GM12878 (cell line): ENCODE results near the gene SLC22A23. TPM values are rescaled to one million over a fixed set of nuclear protein-coding genes. Genes with fewer than 3 reads are reported as not detected.

Experiments
- ATAC-seq: fragments of 200-7000 bp; cut with Tn5 transposase; 3 replicates; pipeline ENCODE4 v1.9.1; 2020; ENCODE audit warnings: mild to moderate bottlenecking, moderate library complexity
- BruUV-seq: library from RNA; stranded (reverse); fragments of 400-500 nt; replicated peaks from 2 replicates; lab custom pipeline; 2021; lab: Mats Ljungman, UMichigan
- CTCF ChIA-PET: fragments of 300-600 bp; sonication (Branson Sonifier 250); formaldehyde crosslinking; extraction: SDS; loops from one replicate; lab custom pipeline; 2021; ENCODE audit warnings: inconsistent platforms; lab: Yijun Ruan, JAX
- POLR2A ChIA-PET: fragments of 350-600 bp; formaldehyde crosslinking; extraction: SDS; loops from one replicate; lab custom pipeline; 2021; ENCODE audit warnings: inconsistent platforms; lab: Charles Lee
- RAD21 ChIA-PET: fragments of 300-600 bp; sonication (Branson Sonifier 250); formaldehyde crosslinking; loops from one replicate; lab custom pipeline; 2023; ENCODE audit warnings: antibody characterized with exemption; ENCODE audit not compliant: unreplicated experiment; lab: Charles Lee
- SMC1A ChIA-PET: fragments of 300-600 bp; sonication (Branson Sonifier 250); formaldehyde crosslinking; loops from one replicate; lab custom pipeline; 2023; ENCODE audit not compliant: unreplicated experiment, uncharacterized antibody; lab: Charles Lee
- DNase-seq: peaks from one replicate; pipeline ENCODE4 v3.0.0-alpha.2; 2011; ENCODE audit warnings: low read depth, low spot score
- FAIRE-seq: peaks from 3 replicates; lab custom pipeline; 2011; peaks lifted over from hg19 to GRCh38; lab: Jason Lieb, UNC
- H2AFZ ChIP-seq: 2 replicates; pipeline ENCODE4 v1.6.0; 2011; ENCODE audit warnings: low read depth, low read length, control low read depth; ENCODE audit not compliant: control insufficient read depth
- H3K27ac ChIP-seq: 2 replicates; pipeline ENCODE4 v1.5.1; 2011; ENCODE audit warnings: control low read depth; ENCODE audit not compliant: control insufficient read depth, insufficient read depth
- H3K27me3 ChIP-seq, 2 experiments: replicated peaks in 1 of 2; 2 replicates each; pipeline versions ENCODE4 v1.6.0 to v1.6.1; 2011; ENCODE audit warnings: low read length in 1 of 2; ENCODE audit not compliant: control insufficient read depth in 2 of 2, insufficient read depth in 2 of 2
- H3K36me3 ChIP-seq, 2 experiments: 2 replicates each; pipeline ENCODE4 v1.5.1; 2011; ENCODE audit warnings: low read length in 1 of 2; ENCODE audit not compliant: control insufficient read depth in 2 of 2, insufficient read depth in 2 of 2
- H3K4me1 ChIP-seq: 2 replicates; pipeline ENCODE4 v1.6.1; 2011; ENCODE audit warnings: mild to moderate bottlenecking, low read length, moderate library complexity, mixed read lengths; ENCODE audit not compliant: control insufficient read depth, insufficient read depth
- H3K4me2 ChIP-seq: 2 replicates; pipeline ENCODE4 v1.6.0; 2011; ENCODE audit warnings: control low read depth; ENCODE audit not compliant: control insufficient read depth, insufficient read depth
- H3K4me3 ChIP-seq: fragments of 200-600 bp; sonication (generic); 2 replicates; pipeline ENCODE4 v1.5.1; 2016
- H3K79me2 ChIP-seq: 2 replicates; pipeline ENCODE4 v1.6.0; 2011; ENCODE audit warnings: low read length; ENCODE audit not compliant: control insufficient read depth, insufficient read depth
- H3K9ac ChIP-seq: 2 replicates; pipeline ENCODE4 v1.8.0; 2011; ENCODE audit warnings: low read length, control low read depth, mixed read lengths; ENCODE audit not compliant: control insufficient read depth, insufficient read depth
- H3K9me3 ChIP-seq: replicated peaks from 3 replicates; pipeline ENCODE4 v1.5.1; 2011; ENCODE audit warnings: mild to moderate bottlenecking, low read length; ENCODE audit not compliant: control insufficient read depth, insufficient read depth
- H4K20me1 ChIP-seq: 2 replicates; pipeline ENCODE4 v1.6.0; 2011; ENCODE audit not compliant: control insufficient read depth, insufficient read depth
- ATF3 ChIP-seq: IDR thresholded peaks from 2 replicates; pipeline ENCODE4 v1.6.1; 2011; ENCODE audit warnings: low read depth, mild to moderate bottlenecking, low read length, moderate library complexity, borderline replicate concordance; ENCODE audit errors: extremely low read depth
- EZH2 ChIP-seq: IDR thresholded peaks from 2 replicates; pipeline ENCODE4 v1.6.1; 2012; ENCODE audit warnings: low read depth, mild to moderate bottlenecking, control low read depth, inconsistent platforms, low read length, borderline replicate concordance; ENCODE audit not compliant: control insufficient read depth
- FOXM1 ChIP-seq: IDR thresholded peaks from 2 replicates; pipeline ENCODE4 v1.6.1; 2012; ENCODE audit warnings: low read depth, mild to moderate bottlenecking, inconsistent platforms, low read length, moderate library complexity
- HCFC1 ChIP-seq: fragments of 150-350 bp; IDR thresholded peaks from 2 replicates; pipeline ENCODE4 v1.6.1; 2014; ENCODE audit warnings: low read length
- NR2C1 ChIP-seq: fragments of 450-650 bp; IDR thresholded peaks from 2 replicates; pipeline ENCODE4 v1.6.1; 2017; ENCODE audit warnings: antibody characterized with exemption, mild to moderate bottlenecking, moderate library complexity
- PAX8 ChIP-seq: fragments of 450-650 bp; IDR thresholded peaks from 2 replicates; pipeline ENCODE4 v1.6.1; 2017; ENCODE audit warnings: mild to moderate bottlenecking, moderate library complexity
- PKNOX1 ChIP-seq: fragments of 450-650 bp; IDR thresholded peaks from 2 replicates; pipeline ENCODE4 v1.6.1; 2016; ENCODE audit warnings: mild to moderate bottlenecking
- PRDM15 ChIP-seq: fragments of 450-650 bp; formaldehyde crosslinking; IDR thresholded peaks from 2 replicates; pipeline ENCODE4 v1.4.0; 2020; ENCODE audit warnings: mild to moderate bottlenecking, moderate library complexity
- SMARCA5 ChIP-seq: fragments of 450-650 bp; IDR thresholded peaks from 2 replicates; pipeline ENCODE4 v1.6.1; 2017; ENCODE audit warnings: mild to moderate bottlenecking
- SREBF2 ChIP-seq: IDR thresholded peaks from 2 replicates; pipeline ENCODE4 v1.6.1; 2012; ENCODE audit warnings: mild to moderate bottlenecking, low read length
- ZBED1 ChIP-seq: IDR thresholded peaks from 2 replicates; pipeline ENCODE4 v1.6.1; 2016; ENCODE audit warnings: borderline replicate concordance
- ZBTB33 ChIP-seq: fragments of 450-650 bp; IDR thresholded peaks from 2 replicates; pipeline ENCODE4 v1.6.1; 2017; ENCODE audit warnings: mild to moderate bottlenecking
- ZBTB4 ChIP-seq: fragments of 450-650 bp; formaldehyde crosslinking; IDR thresholded peaks from 2 replicates; pipeline ENCODE4 v1.4.0; 2022; ENCODE audit warnings: mild to moderate bottlenecking, moderate library complexity
- ZNF24 ChIP-seq: fragments of 450-650 bp; IDR thresholded peaks from 2 replicates; pipeline ENCODE4 v1.6.1; 2017; ENCODE audit warnings: antibody characterized with exemption, mild to moderate bottlenecking
- ZNF622 ChIP-seq: fragments of 450-650 bp; IDR thresholded peaks from 2 replicates; pipeline ENCODE4 v1.6.1; 2017; ENCODE audit warnings: mild to moderate bottlenecking, inconsistent platforms
- WGBS: methylation state at CpG from one replicate; pipeline ENCODE4 v1.1.6; 2016; ENCODE audit warnings: low lambda C conversion rate; ENCODE audit not compliant: insufficient replicate concordance, insufficient coverage; ENCODE audit errors: missing lambda C conversion rate; 5-methylcytosine and 5-hydroxymethylcytosine counted together
- in situ Hi-C: fragments of 300-500 bp; cut with MboI; formaldehyde crosslinking; loops from 9 replicates; pipeline ENCODE4 v1.14.3; 2018; ENCODE audit warnings: mixed read lengths
- intact Hi-C: fragments of 100-400 bp; cut with micrococcal nuclease; formaldehyde crosslinking; loops from one replicate; pipeline ENCODE4 v1.14.2; 2022; ENCODE audit not compliant: unreplicated experiment
- polyA plus RNA-seq, 11 experiments: library from polyadenylated mRNA; depleted of rRNA in 4 of 11; unstranded in 6 of 11; stranded (reverse) in 5 of 11; fragments of >200 nt; fragmentation: Nextera tagmentation in 4 of 11; fragmentation: Illumina TruSeq in 1 of 11; extraction: Ambion mirVana in 4 of 11; extraction: Trizol in 1 of 11; gene quantifications; 1 replicate in 1 of 11; 2 replicates in 10 of 11; pipeline versions ENCODE4 v1.2.1 to v1.2.3, GENCODE V29; 2011 to 2016; ENCODE audit warnings: inconsistent platforms in 2 of 11, missing spikeins in 2 of 11, low read depth in 1 of 11
- total RNA-seq, 4 experiments: library from RNA; depleted of rRNA in 3 of 4; stranded (reverse); fragments of >200 nt in 3 of 4; fragmentation: Illumina TruSeq in 1 of 4; extraction: Trizol in 1 of 4; gene quantifications; 2 replicates each; pipeline versions ENCODE4 v1.2.1 to v1.2.3, GENCODE V29; 2013 to 2021

SLC22A23 gene
- total and polyA plus RNA-seq, 10 of the 15 experiments (the other 5 are each of a cell fraction or from before 2014, with no cell fraction given) = 0.20 to 2.4 (median 0.74) TPM

- Histone ChIP-seq H2AFZ (no peak overlapping the region), H3K27ac (no peak overlapping the region), H4K20me1 (no peaks in the 10 kb centered on the region), H3K4me3 (no peak overlapping the region), H3K9me3 (no peaks in the 10 kb centered on the region; the same call in 2 of the 3 replicates), H3K4me2 (no peak overlapping the region), H3K27me3 (peaks cover 4 to 6% of the 10 kb centered on the region in 2 experiments; a peak in 3 of 4 replicates), H3K9ac (no peak overlapping the region), H3K36me3 (no peaks in the 10 kb centered on the region), H3K79me2 (no peaks in the 10 kb centered on the region), H3K4me1 (peaks cover 3% of the 10 kb centered on the region; the same call in 1 of the 2 replicates)
- SMC1A ChIA-PET = interaction anchor here (1.3 kb wide), 1 partner anchor 18 kb away, joined by 3 read pairs; no protein-coding TSS in a partner anchor
- no peak for FAIRE-seq
- intact Hi-C loops = no loop called here
- no TSS peak for BruUV-seq
- no peak for ATAC-seq
- POLR2A ChIA-PET = no interaction called here
- 52% methylated on average over 4 of the region's 4 CpGs for WGBS
- RAD21 ChIA-PET = no interaction called here
- CTCF ChIA-PET = interaction anchor here (1.3 kb wide), 1 partner anchor 14 kb away, joined by 4 read pairs; no protein-coding TSS in a partner anchor
- no peak for DNase-seq
- in situ Hi-C loops = no loop called here
- TF ChIP-seq ZBED1 = no peak
- no peak for TF ChIP-seq FOXM1
- no peak for TF ChIP-seq PAX8
- TF ChIP-seq ZBTB4 = no peak
- TF ChIP-seq NR2C1 = no peak
- TF ChIP-seq ATF3 = no peak
- TF ChIP-seq PRDM15 (CRISPR knock-in tag) = no peak
- no peak for TF ChIP-seq PKNOX1
- no peak for TF ChIP-seq ZNF24
- TF ChIP-seq SMARCA5 = no peak
- TF ChIP-seq HCFC1 = no peak
- no peak for TF ChIP-seq SREBF2
- TF ChIP-seq ZBTB33 = no peak
- no peak for TF ChIP-seq ZNF622
- TF ChIP-seq EZH2 = no peak
Observed at GRCh38 chr6:3221578-3221977, 235.3 kb downstream of the SLC22A23 start.
